IPS-NIHi7 (cell line): Measurements from ENCODE around the gene FOXM1.

Source experiments
- DNase-seq: peaks from one replicate; pipeline ENCODE4 v3.0.0; 2012; ENCODE audit warnings: mixed read lengths; ENCODE audit errors: extremely low spot score

FOXM1 gene

GRCh38 chr12:2877047-2877952, at the start of gene FOXM1, which contains the start of gene RHNO1:
TSS of gene FOXM1 (minus strand) at chr12:2877174. CDS start at chr12:2874478, 2,696 bp downstream.
TSS of gene RHNO1 (plus strand) at chr12:2877223. CDS start at chr12:2885367, 8,144 bp downstream.
- DNase-seq: peak; percentile 95

GRCh38 chr12:2925322-2925995, 48.5 kb upstream of the FOXM1 start:
- no peak for DNase-seq

GRCh38 chr12:2924019-2924418, 47.0 kb upstream of the FOXM1 start:
- no peak for DNase-seq

GRCh38 chr12:2923057-2923456, 46.1 kb upstream of the FOXM1 start:
- DNase-seq: no peak

- DNase-seq: peak; percentile 24
Observed at GRCh38 chr12:2922329-2922728, 45.4 kb upstream of the FOXM1 start.

- no peak for DNase-seq
Observed at GRCh38 chr12:2919249-2919648, 42.3 kb upstream of the FOXM1 start.

GRCh38 chr12:2912216-2912575, 35.2 kb upstream of the FOXM1 start:
- no peak for DNase-seq

- DNase-seq: no peak
Observed at GRCh38 chr12:2904260-2904659, 27.3 kb upstream of the FOXM1 start.

GRCh38 chr12:2902272-2902880, 25.4 kb upstream of the FOXM1 start:
- no peak for DNase-seq

- DNase-seq: no peak
Observed at GRCh38 chr12:2900642-2901041, 23.7 kb upstream of the FOXM1 start.

GRCh38 chr12:2897418-2897817, 20.4 kb upstream of the FOXM1 start:
- no peak for DNase-seq

GRCh38 chr12:2895511-2895910, 18.5 kb upstream of the FOXM1 start:
- no peak for DNase-seq

- DNase-seq: no peak
Observed at GRCh38 chr12:2895051-2895451, 18.1 kb upstream of the FOXM1 start.

GRCh38 chr12:2893007-2893406, 16.0 kb upstream of the FOXM1 start:
- DNase-seq: no peak

GRCh38 chr12:2892246-2892645, 15.3 kb upstream of the FOXM1 start:
- DNase-seq: no peak

- DNase-seq: peak; percentile 41
Observed at GRCh38 chr12:2891240-2892053, 14.5 kb upstream of the FOXM1 start.

- peak; percentile 97 for DNase-seq
Observed at GRCh38 chr12:2890388-2891239, 13.6 kb upstream of the FOXM1 start, which contains the start of gene TULP3. TSS of gene TULP3 (plus strand) at chr12:2890891. CDS start at chr12:2890948, 57 bp downstream.

- no peak for DNase-seq
Observed at GRCh38 chr12:2890001-2890387, 13.0 kb upstream of the FOXM1 start.

GRCh38 chr12:2886768-2887450, 9.9 kb upstream of the FOXM1 start:
- no peak for DNase-seq

GRCh38 chr12:2884810-2885209, 7.8 kb upstream of the FOXM1 start:
- no peak for DNase-seq
